IMR-90 (cell line): Measurements from ENCODE around the gene PI4KA. TPM values are rescaled to one million over a fixed set of nuclear protein-coding genes. Genes with fewer than 3 reads are reported as not detected.

Experiments
- ATAC-seq: fragments of 200-7000 bp; cut with Tn5 transposase; 2 replicates; pipeline ENCODE4 v1.9.1; 2020; ENCODE audit warnings: low read depth, mild to moderate bottlenecking, moderate library complexity
- BruUV-seq: library from RNA; stranded (reverse); fragments of 400-500 nt; replicated peaks from 2 replicates; lab custom pipeline; 2021; lab: Mats Ljungman, UMichigan
- CTCF ChIA-PET: fragments of 300-600 bp; formaldehyde crosslinking; extraction: SDS; loops from one replicate; lab custom pipeline; 2021; ENCODE audit warnings: antibody characterized with exemption; lab: Yijun Ruan, JAX
- POLR2A ChIA-PET: fragments of 300-600 bp; sonication (Branson Sonifier 250); formaldehyde crosslinking; loops from one replicate; lab custom pipeline; 2022; ENCODE audit warnings: antibody characterized with exemption; ENCODE audit not compliant: unreplicated experiment; lab: Charles Lee
- DNase-seq: peaks from one replicate; pipeline ENCODE4 v3.0.0; 2013
- H2AFZ ChIP-seq: replicated peaks from 2 replicates; pipeline ENCODE3; 2013; ENCODE audit warnings: low read length, mild to moderate bottlenecking; ENCODE audit not compliant: poor library complexity
- H2AK5ac ChIP-seq: 2 replicates; pipeline ENCODE4 v1.6.1; 2013; ENCODE audit warnings: low read depth, low read length, inconsistent platforms
- H2AK9ac ChIP-seq: replicated peaks from 2 replicates; pipeline ENCODE3; 2013; ENCODE audit warnings: mild to moderate bottlenecking, low read depth, low read length, moderate library complexity; ENCODE audit not compliant: poor library complexity
- H2BK120ac ChIP-seq: 2 replicates; pipeline ENCODE4 v1.6.1; 2013; ENCODE audit warnings: low read depth, low read length, inconsistent platforms
- H2BK15ac ChIP-seq: 3 replicates; pipeline ENCODE4 v1.6.1; 2013; ENCODE audit warnings: low read depth, low read length, inconsistent platforms
- H2BK20ac ChIP-seq: 2 replicates; pipeline ENCODE4 v1.6.1; 2013; ENCODE audit warnings: low read depth, mild to moderate bottlenecking, inconsistent platforms, low read length, moderate library complexity
- H2BK5ac ChIP-seq: 2 replicates; pipeline ENCODE4 v1.6.1; 2013; ENCODE audit warnings: mild to moderate bottlenecking, low read depth, low read length, inconsistent platforms; ENCODE audit not compliant: poor library complexity, severe bottlenecking
- H3K14ac ChIP-seq: replicated peaks from 2 replicates; pipeline ENCODE4 v1.6.1; 2013; ENCODE audit warnings: low read depth, low read length, inconsistent platforms
- H3K18ac ChIP-seq: 2 replicates; pipeline ENCODE4 v1.6.1; 2013; ENCODE audit warnings: low read depth, low read length, control low read depth
- H3K23ac ChIP-seq: 2 replicates; pipeline ENCODE4 v1.6.1; 2013; ENCODE audit warnings: low read depth, low read length, inconsistent platforms
- H3K27ac ChIP-seq: 2 replicates; pipeline ENCODE4 v1.5.1; 2013; ENCODE audit warnings: mild to moderate bottlenecking, control low read depth, low read length; ENCODE audit not compliant: insufficient read depth
- H3K27me3 ChIP-seq: 2 replicates; pipeline ENCODE4 v1.6.1; 2013; ENCODE audit warnings: low read length; ENCODE audit not compliant: control insufficient read depth, insufficient read depth
- H3K36me3 ChIP-seq: 2 replicates; pipeline ENCODE4 v1.6.1; 2013; ENCODE audit warnings: low read length, mixed read lengths; ENCODE audit not compliant: control insufficient read depth, insufficient read depth
- H3K4ac ChIP-seq: 2 replicates; pipeline ENCODE4 v1.6.1; 2013; ENCODE audit warnings: low read depth, low read length, inconsistent platforms
- H3K4me1 ChIP-seq: 2 replicates; pipeline ENCODE4 v1.6.1; 2013; ENCODE audit warnings: low read length, mixed read lengths; ENCODE audit not compliant: control insufficient read depth, insufficient read depth
- H3K4me2 ChIP-seq: 2 replicates; pipeline ENCODE4 v1.6.1; 2013; ENCODE audit warnings: low read depth, mild to moderate bottlenecking, control low read depth, low read length, moderate library complexity
- H3K4me3 ChIP-seq: 2 replicates; pipeline ENCODE4 v1.5.1; 2013; ENCODE audit warnings: low read depth, mild to moderate bottlenecking, control low read depth, low read length, moderate library complexity; ENCODE audit not compliant: insufficient read depth
- H3K56ac ChIP-seq: 2 replicates; pipeline ENCODE4 v1.6.1; 2013; ENCODE audit warnings: low read length, inconsistent platforms; ENCODE audit not compliant: insufficient read depth; ENCODE audit errors: extremely low read depth
- H3K79me1 ChIP-seq, 2 experiments: 2 replicates each; pipeline ENCODE4 v1.6.1; 2013; ENCODE audit warnings: low read length in 2 of 2, inconsistent platforms in 1 of 2, low read depth in 1 of 2
- H3K9ac ChIP-seq: 2 replicates; pipeline ENCODE4 v1.6.1; 2013; ENCODE audit warnings: low read depth, low read length, control low read depth
- H3K9me1 ChIP-seq: 2 replicates; pipeline ENCODE4 v1.6.1; 2013; ENCODE audit warnings: low read length, inconsistent platforms; ENCODE audit not compliant: insufficient read depth
- H3K9me3 ChIP-seq: 2 replicates; pipeline ENCODE4 v1.6.1; 2013; ENCODE audit warnings: low read length; ENCODE audit not compliant: control insufficient read depth, insufficient read depth
- H4K20me1 ChIP-seq: 2 replicates; pipeline ENCODE4 v1.6.1; 2013; ENCODE audit warnings: low read length, inconsistent platforms; ENCODE audit not compliant: insufficient read depth
- H4K5ac ChIP-seq: 2 replicates; pipeline ENCODE4 v1.6.1; 2013; ENCODE audit warnings: mild to moderate bottlenecking, low read depth, low read length, control low read depth
- H4K8ac ChIP-seq, 2 experiments: 2 replicates each; pipeline ENCODE4 v1.6.1; 2013; ENCODE audit warnings: low read depth in 2 of 2, low read length in 2 of 2, control low read depth in 1 of 2, inconsistent platforms in 1 of 2
- H4K91ac ChIP-seq: 2 replicates; pipeline ENCODE4 v1.6.1; 2013; ENCODE audit warnings: low read depth, low read length, inconsistent platforms; ENCODE audit not compliant: insufficient read depth
- BHLHE40 ChIP-seq: fragments of 150-350 bp; IDR thresholded peaks from 2 replicates; pipeline ENCODE4 v1.6.1; 2016; ENCODE audit warnings: mild to moderate bottlenecking, low read depth, low read length
- CEBPB ChIP-seq: IDR thresholded peaks from 2 replicates; pipeline ENCODE4 v1.6.1; 2012; ENCODE audit warnings: low read depth, low read length, improper control_type of control experiment
- CHD1 ChIP-seq: IDR thresholded peaks from 2 replicates; pipeline ENCODE4 v1.6.1; 2012; ENCODE audit warnings: low read depth, low read length, improper control_type of control experiment
- CTCF ChIP-seq: conservative IDR thresholded peaks from 2 replicates; pipeline ENCODE4 v1.5.1; 2012; ENCODE audit warnings: mild to moderate bottlenecking, low read depth, low read length, improper control_type of control experiment
- FOS ChIP-seq: fragments of 150-350 bp; IDR thresholded peaks from 2 replicates; pipeline ENCODE4 v1.6.1; 2016; ENCODE audit warnings: low read depth, low read length
- MAFK ChIP-seq: IDR thresholded peaks from 2 replicates; pipeline ENCODE4 v1.6.1; 2012; ENCODE audit warnings: low read depth, low read length, improper control_type of control experiment
- MAZ ChIP-seq: IDR thresholded peaks from 2 replicates; pipeline ENCODE4 v1.6.1; 2012; ENCODE audit warnings: low read depth, mild to moderate bottlenecking, low read length, improper control_type of control experiment, moderate library complexity, borderline replicate concordance
- MXI1 ChIP-seq: IDR thresholded peaks from 2 replicates; pipeline ENCODE4 v1.6.1; 2012; ENCODE audit warnings: low read depth, mild to moderate bottlenecking, low read length, moderate library complexity, borderline replicate concordance
- NFE2L2 ChIP-seq: fragments of 150-350 bp; IDR thresholded peaks from 2 replicates; pipeline ENCODE4 v1.6.1; 2016; ENCODE audit warnings: low read depth, mild to moderate bottlenecking, low read length
- POLR2A ChIP-seq: IDR thresholded peaks from 2 replicates; pipeline ENCODE4 v1.6.1; 2012; ENCODE audit warnings: mild to moderate bottlenecking, low read depth, low read length
- RAD21 ChIP-seq: IDR thresholded peaks from 2 replicates; pipeline ENCODE4 v1.6.1; 2012; ENCODE audit warnings: low read length, improper control_type of control experiment
- RCOR1 ChIP-seq: IDR thresholded peaks from 2 replicates; pipeline ENCODE4 v1.6.1; 2012; ENCODE audit warnings: mild to moderate bottlenecking, low read length, improper control_type of control experiment; ENCODE audit not compliant: insufficient replicate concordance
- RFX5 ChIP-seq: IDR thresholded peaks from 2 replicates; pipeline ENCODE4 v1.8.0; 2012; ENCODE audit warnings: low read depth, mild to moderate bottlenecking, low read length, moderate library complexity
- SMC3 ChIP-seq: fragments of 150-350 bp; IDR thresholded peaks from 2 replicates; pipeline ENCODE4 v1.6.1; 2016; ENCODE audit warnings: low read depth, mild to moderate bottlenecking, antibody characterized with exemption, low read length, moderate library complexity
- USF2 ChIP-seq: fragments of 150-350 bp; IDR thresholded peaks from 2 replicates; pipeline ENCODE4 v1.6.1; 2017; ENCODE audit warnings: mild to moderate bottlenecking, antibody characterized with exemption, low read length, low read depth
- WGBS, 2 experiments: methylation state at CpG; one replicate each; pipeline versions ENCODE4 v1.1.5 to v1.1.7; 2013; ENCODE audit warnings: missing lambda C conversion rate in 2 of 2; ENCODE audit not compliant: insufficient read length in 1 of 2; ENCODE audit errors: extremely low coverage in 2 of 2; 5-methylcytosine and 5-hydroxymethylcytosine counted together
- dilution Hi-C: fragments of 300-500 bp; cut with HindIII; formaldehyde crosslinking; loops from one replicate; pipeline ENCODE4 v1.14.3; 2018; ENCODE audit warnings: low sequenced_read_pairs; ENCODE audit not compliant: unreplicated experiment
- in situ Hi-C: fragments of 300-500 bp; cut with MboI; formaldehyde crosslinking; loops from 3 replicates; pipeline ENCODE4 v1.14.3; 2019; ENCODE audit warnings: low sequenced_read_pairs, inconsistent platforms, mixed read lengths
- intact Hi-C: fragments of 100-400 bp; cut with micrococcal nuclease; formaldehyde crosslinking; loops from 2 replicates; pipeline ENCODE4 v1.10.0; 2022
- polyA plus RNA-seq, 3 experiments: library from polyadenylated mRNA; depleted of rRNA; stranded (reverse); fragments of >200 nt; gene quantifications; 2 replicates each; pipeline ENCODE4 v1.2.3, GENCODE V29; 2012; ENCODE audit warnings: low replicate concordance in 1 of 3
- total RNA-seq: library from RNA; depleted of rRNA; stranded (reverse); fragments of >200 nt; gene quantifications from 2 replicates; pipeline ENCODE4 v1.2.3, GENCODE V29; 2012
- TF ChIP-seq, protein P1 (sequence below): fragments of 150-350 bp; IDR thresholded peaks from 2 replicates; pipeline ENCODE4 v1.6.1; 2016; ENCODE audit warnings: low read depth, mild to moderate bottlenecking, low read length, moderate library complexity, borderline replicate concordance

Gene PI4KA
- total and polyA plus RNA-seq, 2 of the 4 experiments (the other 2 are of a cell fraction): 16.8 to 35.5 TPM

GRCh38 chr22:20749453-20749852 lies 109.2 kb downstream of the PI4KA start:
- Histone ChIP-seq H4K20me1 (peaks cover 13% of the 10 kb centered on the region), H3K18ac (no peak overlapping the region), H3K9me1 (peaks cover 13% of the 10 kb centered on the region; the same call in 1 of the 2 replicates), H2BK120ac (no peak overlapping the region), H3K4me3 (no peak overlapping the region), H2BK15ac (no peak overlapping the region), H3K4ac (no peak overlapping the region), H3K56ac (no peak overlapping the region), H3K14ac (no peak overlapping the region), H2AK5ac (no peak overlapping the region), H3K4me2 (no peak overlapping the region), H3K23ac (no peak overlapping the region), H2AFZ (no peak overlapping the region), H4K8ac (no peak overlapping the region), H3K79me1 (no peaks in the 10 kb centered on the region; a peak in 1 of 4 replicates), H3K27me3 (no peaks in the 10 kb centered on the region), H3K9me3 (no peaks in the 10 kb centered on the region), H2AK9ac (no peak overlapping the region), H4K91ac (no peak overlapping the region), H3K4me1 (peaks cover 9% of the 10 kb centered on the region), H3K9ac (no peak overlapping the region), H2BK20ac (no peak overlapping the region), H3K36me3 (peaks cover 53% of the 10 kb centered on the region), H3K27ac (no peak overlapping the region), H4K5ac (no peak overlapping the region), H2BK5ac (no peak overlapping the region)
- in situ Hi-C loops (no loop called here), dilution Hi-C loops (no loop called here), intact Hi-C loops (no loop called here)
- ChIA-PET CTCF (no interaction called here), POLR2A (no interaction called here)
- TF ChIP-seq, protein P1, sequence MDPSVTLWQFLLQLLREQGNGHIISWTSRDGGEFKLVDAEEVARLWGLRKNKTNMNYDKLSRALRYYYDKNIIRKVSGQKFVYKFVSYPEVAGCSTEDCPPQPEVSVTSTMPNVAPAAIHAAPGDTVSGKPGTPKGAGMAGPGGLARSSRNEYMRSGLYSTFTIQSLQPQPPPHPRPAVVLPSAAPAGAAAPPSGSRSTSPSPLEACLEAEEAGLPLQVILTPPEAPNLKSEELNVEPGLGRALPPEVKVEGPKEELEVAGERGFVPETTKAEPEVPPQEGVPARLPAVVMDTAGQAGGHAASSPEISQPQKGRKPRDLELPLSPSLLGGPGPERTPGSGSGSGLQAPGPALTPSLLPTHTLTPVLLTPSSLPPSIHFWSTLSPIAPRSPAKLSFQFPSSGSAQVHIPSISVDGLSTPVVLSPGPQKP: no peak
- no peak for TF ChIP-seq USF2
- TF ChIP-seq CHD1: no peak
- no peak for TF ChIP-seq RCOR1
- TF ChIP-seq POLR2A: no peak
- no peak for TF ChIP-seq SMC3
- no peak for TF ChIP-seq RAD21
- no peak for TF ChIP-seq BHLHE40
- no peak for TF ChIP-seq CEBPB
- no peak for TF ChIP-seq FOS
- TF ChIP-seq NFE2L2: no peak
- TF ChIP-seq MAFK: no peak
- TF ChIP-seq CTCF: no peak
- no peak for TF ChIP-seq MAZ
- no peak for TF ChIP-seq RFX5
- no peak for TF ChIP-seq MXI1
- ATAC-seq: no peak
- WGBS, 2 experiments: no CpG with 5 or more reads among the region's 3 CpGs
- no TSS peak for BruUV-seq
- no peak for DNase-seq
